GM04504 (cell line): Measurements from ENCODE around the gene TSPY10.
"Not testable (repeated sequence)": the region's sequence is repeated elsewhere in the genome, so short reads cannot be mapped to it uniquely, and the experiment has no call there.

Source experiments
- DNase-seq: peaks from one replicate; pipeline ENCODE4 v3.0.0-alpha.2; 2012; ENCODE audit warnings: low read depth

The TSPY10 gene, protein sequence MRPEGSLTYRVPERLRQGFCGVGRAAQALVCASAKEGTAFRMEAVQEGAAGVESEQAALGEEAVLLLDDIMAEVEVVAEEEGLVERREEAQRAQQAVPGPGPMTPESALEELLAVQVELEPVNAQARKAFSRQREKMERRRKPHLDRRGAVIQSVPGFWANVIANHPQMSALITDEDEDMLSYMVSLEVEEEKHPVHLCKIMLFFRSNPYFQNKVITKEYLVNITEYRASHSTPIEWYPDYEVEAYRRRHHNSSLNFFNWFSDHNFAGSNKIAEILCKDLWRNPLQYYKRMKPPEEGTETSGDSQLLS

GRCh38 chrY:9527580-9527979 lies at the start of gene TSPY10:
TSS of gene TSPY10 (plus strand) at chrY:9527880. CDS start at chrY:9527926, 46 bp downstream.
- not testable (repeated sequence) for DNase-seq

- DNase-seq: not testable (repeated sequence)
Measured at GRCh38 chrY:9486967-9487366, 40.7 kb upstream of the TSPY10 start, which contains the start of gene TSPY9. TSS of gene TSPY9 (plus strand) at chrY:9487267. CDS start at chrY:9487313, 46 bp downstream.

- not testable (repeated sequence) for DNase-seq
Measured at GRCh38 chrY:9504396-9504795, 23.3 kb upstream of the TSPY10 start.

DNA sequence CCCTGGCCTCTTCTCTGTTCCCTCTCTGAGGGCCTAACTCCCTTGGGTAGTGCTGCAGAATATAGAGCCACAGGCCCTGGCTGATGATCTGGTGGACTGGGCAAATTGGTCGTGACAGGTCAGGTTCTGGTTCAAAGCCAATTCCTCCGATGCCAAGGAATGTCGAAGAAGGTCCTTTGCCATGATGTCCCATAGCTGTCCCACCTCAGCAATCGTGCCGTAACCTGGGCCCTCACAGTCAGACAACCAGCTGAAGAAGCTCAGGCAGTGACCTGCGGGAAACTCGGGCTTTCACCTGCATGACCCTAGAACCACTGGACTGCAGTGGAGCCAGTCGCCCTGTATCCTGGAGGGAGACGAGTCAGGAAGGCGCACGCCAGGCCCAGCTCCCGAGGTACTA lies 11.4 kb upstream of the TSPY10 start:
- DNase-seq: not testable (repeated sequence)
